Spinal cord (tissue), 10 donors: ENCODE data around the gene OSGEP. TPM values are rescaled to one million over a fixed set of nuclear protein-coding genes. Genes with fewer than 3 reads are reported as not detected.

Experiments used
- DNase-seq, 6 donors: peaks; one replicate each; pipeline versions ENCODE4 v3.0.0 to v3.0.0-alpha.2; 2013 to 2015; ENCODE audit warnings: low spot score in 6 of 6, low read depth in 4 of 6
- H3K27ac ChIP-seq: one replicate; pipeline ENCODE4 v1.5.1; 2013; ENCODE audit warnings: low read depth, low read length, control low read depth
- H3K27me3 ChIP-seq: one replicate; pipeline ENCODE4 v1.6.1; 2013; ENCODE audit warnings: low read length; ENCODE audit not compliant: control insufficient read depth, insufficient read depth
- H3K36me3 ChIP-seq: one replicate; pipeline ENCODE4 v1.6.1; 2013; ENCODE audit warnings: low read length; ENCODE audit not compliant: control insufficient read depth, insufficient read depth
- H3K4me1 ChIP-seq: one replicate; pipeline ENCODE4 v1.6.1; 2013; ENCODE audit warnings: low read length; ENCODE audit not compliant: control insufficient read depth, insufficient read depth
- H3K4me3 ChIP-seq: one replicate; pipeline ENCODE4 v1.5.1; 2013; ENCODE audit warnings: low read depth, low read length, control low read depth
- H3K9me3 ChIP-seq: one replicate; pipeline ENCODE4 v1.6.1; 2013; ENCODE audit warnings: low read length; ENCODE audit not compliant: control insufficient read depth, insufficient read depth
- WGBS: methylation state at CpG from one replicate; pipeline ENCODE4 v1.1.5; 2013; ENCODE audit warnings: missing lambda C conversion rate; ENCODE audit not compliant: insufficient coverage; 5-methylcytosine and 5-hydroxymethylcytosine counted together
- polyA plus RNA-seq, 2 donors: library from polyadenylated mRNA; unstranded; fragments of 120-200 nt; gene quantifications; one replicate each; pipeline ENCODE4 v1.2.1, GENCODE V29; 2013; ENCODE audit not compliant: insufficient read length in 2 of 2
- total RNA-seq, 2 donors: library from RNA; depleted of rRNA in 1 of 2; stranded (reverse); fragments of 120-200 nt in 1 of 2; fragments of >200 nt in 1 of 2; gene quantifications; one replicate each; pipeline versions ENCODE4 v1.2.3 to v1.2.4, GENCODE V29; 2013 to 2014
- donor health status: healthy.

The OSGEP gene
- total and polyA plus RNA-seq, 4 donors: 34.6 to 90.7 (median 61.9) TPM

GRCh38 chr14:20435582-20436362 lies 18.8 kb downstream of the OSGEP start, which contains the start of gene KLHL33:
Gene KLHL33, minus strand, starts transcription at chr14:20436166. Its CDS starts 355 bp downstream, at chr14:20435811.
- no peaks in the 10 kb centered on the region for H3K9me3 ChIP-seq
- H3K4me1 ChIP-seq: peaks cover 21% of the 10 kb centered on the region
- no peaks in the 10 kb centered on the region for H3K36me3 ChIP-seq
- peak within 1 kb of the TSS; percentile 18 for H3K27ac ChIP-seq
- no peak for DNase-seq
- 75% methylated on average over 16 of the region's 17 CpGs for WGBS
- peak within 1 kb of the TSS; percentile 26 for H3K4me3 ChIP-seq
- peaks cover 6% of the 10 kb centered on the region for H3K27me3 ChIP-seq

- peak overlapping the region; percentile 18 for H3K27ac ChIP-seq
- peaks cover 6% of the 10 kb centered on the region for H3K27me3 ChIP-seq
- WGBS: 12% methylated on average over 40 of the region's 44 CpGs
- H3K36me3 ChIP-seq: no peaks in the 10 kb centered on the region
- no peaks in the 10 kb centered on the region for H3K9me3 ChIP-seq
- peaks cover 28% of the 10 kb centered on the region for H3K4me1 ChIP-seq
- peak overlapping the region; percentile 26 for H3K4me3 ChIP-seq
- peak in 4 of 6 donors; percentile 54 to 86 (median 66) for DNase-seq
These were observed 19.7 kb downstream of the OSGEP start for GRCh38 chr14:20434701-20435581.

- DNase-seq: peak in 4 of 6 donors; percentile 24 to 68 (median 34)
- WGBS: 73% methylated on average over 29 of the region's 30 CpGs
- Histone ChIP-seq H3K27ac (no peak overlapping the region), H3K9me3 (no peaks in the 10 kb centered on the region), H3K4me3 (no peak overlapping the region), H3K27me3 (peaks cover 2% of the 10 kb centered on the region), H3K4me1 (peaks cover 22% of the 10 kb centered on the region), H3K36me3 (no peaks in the 10 kb centered on the region)
These were observed 24.6 kb downstream of the OSGEP start for GRCh38 chr14:20429801-20430669.

GRCh38 chr14:20428802-20429201 lies 25.8 kb downstream of the OSGEP start:
- DNase-seq: no peak
- H3K27ac ChIP-seq: no peak overlapping the region

GRCh38 chr14:20428010-20428365 lies 26.6 kb downstream of the OSGEP start:
- no peak for DNase-seq
- Histone ChIP-seq H3K4me1 (peaks cover 12% of the 10 kb centered on the region), H3K27me3 (no peaks in the 10 kb centered on the region)

More at GRCh38 chr14:20428802-20429201, 25.8 kb downstream of the OSGEP start:
- Histone ChIP-seq H3K9me3 (no peaks in the 10 kb centered on the region), H3K4me1 (peaks cover 12% of the 10 kb centered on the region), H3K27me3 (no peaks in the 10 kb centered on the region), H3K36me3 (no peaks in the 10 kb centered on the region), H3K4me3 (no peak overlapping the region)
- no CpG with 5 or more reads among the region's 5 CpGs for WGBS

GRCh38 chr14:20427231-20428009 lies 27.2 kb downstream of the OSGEP start:
- Histone ChIP-seq H3K27ac (no peak overlapping the region), H3K27me3 (no peaks in the 10 kb centered on the region), H3K4me1 (peaks cover 12% of the 10 kb centered on the region), H3K9me3 (no peaks in the 10 kb centered on the region), H3K36me3 (no peaks in the 10 kb centered on the region), H3K4me3 (no peak overlapping the region)
- no peak for DNase-seq
- 73% methylated on average over 1 of the region's 5 CpGs for WGBS

More at GRCh38 chr14:20428010-20428365, 26.6 kb downstream of the OSGEP start:
- WGBS: 81% methylated on average over 2 of the region's 5 CpGs
- Histone ChIP-seq H3K4me3 (no peak overlapping the region), H3K27ac (no peak overlapping the region), H3K36me3 (no peaks in the 10 kb centered on the region), H3K9me3 (no peaks in the 10 kb centered on the region)

GRCh38 chr14:20424851-20425250 lies 29.8 kb downstream of the OSGEP start:
- WGBS: 0% methylated on average over 1 of the region's 2 CpGs
- DNase-seq: no peak
- peaks cover 4% of the 10 kb centered on the region for H3K4me1 ChIP-seq

GRCh38 chr14:20422886-20423285 lies 31.7 kb downstream of the OSGEP start:
- H3K4me1 ChIP-seq: no peaks in the 10 kb centered on the region
- DNase-seq: no peak
- WGBS: no CpG with 5 or more reads among the region's 2 CpGs

More at GRCh38 chr14:20424851-20425250, 29.8 kb downstream of the OSGEP start:
- Histone ChIP-seq H3K4me3 (no peak overlapping the region), H3K36me3 (no peaks in the 10 kb centered on the region), H3K27ac (no peak overlapping the region), H3K27me3 (no peaks in the 10 kb centered on the region), H3K9me3 (no peaks in the 10 kb centered on the region)

More at GRCh38 chr14:20422886-20423285, 31.7 kb downstream of the OSGEP start:
- Histone ChIP-seq H3K27ac (no peak overlapping the region), H3K27me3 (no peaks in the 10 kb centered on the region), H3K9me3 (no peaks in the 10 kb centered on the region), H3K36me3 (no peaks in the 10 kb centered on the region), H3K4me3 (no peak overlapping the region)
